SU-DHL-6 (cell line): ENCODE data around the gene PLPPR2.

Source experiments
- CTCF ChIP-seq: fragments of 200-600 bp; sonication (generic); IDR thresholded peaks from one replicate; pipeline ENCODE4 v1.5.1; 2017; ENCODE audit warnings: antibody characterized with exemption, mild to moderate bottlenecking, low read length, moderate library complexity; ENCODE audit not compliant: insufficient read depth, poor library complexity, severe bottlenecking
- EZH2phosphoT487 ChIP-seq: fragments of 200-600 bp; sonication (generic), shearing (Covaris generic); conservative IDR thresholded peaks from 2 replicates; pipeline ENCODE4 v1.6.1; 2018; ENCODE audit warnings: mild to moderate bottlenecking, antibody characterized with exemption, low read length, moderate library complexity, mixed read lengths

GRCh38 chr19:11324079-11324661, 31.1 kb upstream of the PLPPR2 start:
- no peak for TF ChIP-seq CTCF
- TF ChIP-seq EZH2phosphoT487: no peak
